Effector memory CD4-positive, alpha-beta T cell (primary cell): Measurements from ENCODE around the gene SH3BP2.
"Not testable (repeated sequence)": the region's sequence is repeated elsewhere in the genome, so short reads cannot be mapped to it uniquely, and the experiment has no call there.

Experiments
- DNase-seq, 3 donors: peaks; one replicate each; pipeline ENCODE4 v3.0.0-alpha.2; 2020
- H3K27ac ChIP-seq: 2 replicates; pipeline ENCODE4 v1.7.0; 2013; ENCODE audit warnings: mild to moderate bottlenecking, low read length, moderate library complexity; ENCODE audit not compliant: insufficient read depth, poor library complexity, severe bottlenecking
- H3K27me3 ChIP-seq: replicated peaks from 2 replicates; pipeline ENCODE4 v1.7.0; 2013; ENCODE audit warnings: mild to moderate bottlenecking, low read length; ENCODE audit not compliant: insufficient read depth, control insufficient read depth, poor library complexity, severe bottlenecking
- H3K36me3 ChIP-seq: 2 replicates; pipeline ENCODE4 v1.7.0; 2013; ENCODE audit warnings: mild to moderate bottlenecking, low read length, moderate library complexity; ENCODE audit not compliant: control insufficient read depth, insufficient read depth
- H3K4me1 ChIP-seq: 2 replicates; pipeline ENCODE4 v1.7.0; 2013; ENCODE audit warnings: low read length, mild to moderate bottlenecking; ENCODE audit not compliant: control insufficient read depth, insufficient read depth, poor library complexity, severe bottlenecking
- H3K4me3 ChIP-seq: 2 replicates; pipeline ENCODE4 v1.7.0; 2013; ENCODE audit warnings: low read length, low read depth, mild to moderate bottlenecking; ENCODE audit not compliant: insufficient read depth, poor library complexity, severe bottlenecking
- H3K9me3 ChIP-seq: 2 replicates; pipeline ENCODE4 v1.7.0; 2013; ENCODE audit warnings: mild to moderate bottlenecking, low read length, moderate library complexity; ENCODE audit not compliant: control insufficient read depth

The SH3BP2 gene

DNA sequence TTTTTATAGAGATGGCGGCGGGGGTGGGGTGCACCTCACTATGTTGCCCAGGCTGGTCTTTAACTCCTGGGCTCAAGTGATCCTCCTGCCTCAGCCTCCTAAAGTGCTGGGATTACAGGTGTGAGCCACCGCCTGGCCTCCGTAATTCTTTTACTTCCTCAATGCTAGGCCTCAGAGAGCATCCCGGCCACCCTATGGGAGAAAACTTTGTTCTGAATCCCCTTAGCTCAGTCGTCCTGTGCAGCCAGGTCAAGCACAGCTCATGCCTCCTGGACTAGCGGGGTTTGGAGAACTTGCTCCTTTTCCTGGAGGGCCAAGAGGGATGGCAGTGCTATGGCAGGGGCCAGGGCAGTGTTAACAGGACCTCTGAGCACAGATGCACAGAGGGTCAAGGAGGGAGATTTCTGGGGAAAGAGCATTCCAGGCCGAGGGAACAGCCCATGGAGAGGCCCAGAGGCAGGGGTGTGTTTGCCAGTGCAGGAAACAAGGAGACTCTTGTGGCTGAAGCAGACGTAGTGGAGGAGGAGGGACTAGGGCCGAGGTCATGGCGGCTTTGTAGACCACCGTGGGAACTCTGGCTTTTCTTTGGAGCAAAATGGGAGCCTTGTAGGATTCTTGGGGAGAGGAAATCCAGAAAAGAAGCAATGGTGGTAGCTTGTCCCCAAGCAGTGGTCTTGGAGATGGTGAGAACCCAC lies 26.9 kb upstream of the SH3BP2 start:
- H3K36me3 ChIP-seq, result no peaks in the 10 kb centered on the region
- H3K4me3 ChIP-seq, result no peak overlapping the region
- H3K27ac ChIP-seq, result no peak overlapping the region
- no peaks in the 10 kb centered on the region for H3K9me3 ChIP-seq
- H3K27me3 ChIP-seq, result no peaks in the 10 kb centered on the region
- DNase-seq, result no peak
- H3K4me1 ChIP-seq, result no peaks in the 10 kb centered on the region

DNA sequence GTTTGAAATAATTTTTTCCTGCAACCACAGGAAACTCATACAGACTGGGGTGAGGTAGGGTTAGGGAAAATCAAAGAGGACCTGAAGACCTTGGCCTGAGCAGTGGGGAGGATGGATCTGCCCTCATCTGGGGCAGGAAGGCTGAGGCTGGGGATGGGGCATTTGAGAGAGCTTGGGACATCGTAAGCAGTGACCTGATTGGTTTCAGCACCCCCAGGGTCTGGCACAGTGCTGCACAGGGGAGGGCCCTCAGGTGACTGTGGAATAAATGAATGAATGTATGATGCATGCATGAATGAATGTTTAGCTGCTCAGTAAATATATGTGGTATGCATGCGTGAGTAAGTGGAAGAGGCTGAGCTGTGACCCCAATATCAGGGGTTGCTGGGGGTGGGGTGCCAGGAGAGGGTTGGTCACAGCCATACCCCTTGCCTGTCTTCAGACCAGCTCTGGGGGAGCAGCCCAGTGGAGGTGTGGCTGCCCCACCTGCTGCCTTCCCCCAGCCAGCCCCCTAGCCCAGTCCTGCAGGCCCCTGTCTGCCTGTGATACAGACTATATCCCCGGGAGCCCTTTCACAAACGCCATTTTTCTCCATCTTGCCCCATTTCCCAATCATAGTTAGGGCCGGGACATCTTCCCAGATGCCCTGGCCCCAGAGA lies 25.7 kb upstream of the SH3BP2 start:
- Histone ChIP-seq H3K4me3 (no peak overlapping the region), H3K27ac (no peak overlapping the region), H3K36me3 (no peaks in the 10 kb centered on the region), H3K9me3 (no peaks in the 10 kb centered on the region), H3K27me3 (no peaks in the 10 kb centered on the region), H3K4me1 (no peaks in the 10 kb centered on the region)
- DNase-seq, result no peak

DNA sequence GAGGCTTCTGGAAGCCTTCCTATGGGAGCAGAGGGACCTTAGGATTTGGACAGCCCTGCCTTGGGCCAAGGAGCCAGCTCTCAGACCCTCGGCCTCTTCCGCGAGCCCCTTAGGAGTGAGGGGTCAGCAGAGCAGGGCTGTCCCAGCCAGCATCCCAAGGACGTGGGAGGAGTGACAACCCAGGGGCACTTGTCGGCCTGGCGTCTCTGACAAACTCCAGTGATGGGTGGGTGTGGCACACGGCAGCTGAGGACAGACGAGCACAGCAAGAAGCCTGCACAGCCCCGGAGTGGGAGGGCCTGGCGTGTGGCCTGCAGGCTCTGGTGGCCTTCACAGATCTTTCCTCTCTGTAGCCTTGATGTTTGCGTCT lies 25.2 kb upstream of the SH3BP2 start:
- Histone ChIP-seq H3K4me1 (no peaks in the 10 kb centered on the region), H3K9me3 (no peaks in the 10 kb centered on the region), H3K27me3 (no peaks in the 10 kb centered on the region), H3K4me3 (no peak overlapping the region), H3K36me3 (no peaks in the 10 kb centered on the region), H3K27ac (no peak overlapping the region)
- no peak for DNase-seq

DNA sequence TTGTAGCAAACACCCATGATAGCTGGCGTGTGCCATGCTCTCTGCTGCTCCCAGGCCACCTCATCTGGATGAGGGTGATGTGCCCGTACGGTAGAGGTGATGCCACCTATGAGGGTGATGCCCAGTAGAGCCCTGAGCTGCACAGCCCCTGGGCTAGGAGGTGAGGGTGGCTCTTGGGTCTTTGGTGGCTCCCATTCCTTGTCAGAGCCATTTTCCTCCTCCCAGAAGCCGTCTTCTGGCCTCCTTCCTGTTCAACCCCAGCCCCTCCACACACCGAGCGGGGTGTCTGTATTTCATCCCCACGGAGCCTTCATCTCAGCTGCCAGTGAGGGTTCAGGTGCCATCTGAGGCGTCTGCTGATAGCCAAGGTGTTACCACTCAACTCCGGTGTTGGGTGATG lies 24.8 kb upstream of the SH3BP2 start:
- Histone ChIP-seq H3K4me3 (no peak overlapping the region), H3K27ac (no peak overlapping the region), H3K9me3 (no peaks in the 10 kb centered on the region), H3K27me3 (no peaks in the 10 kb centered on the region), H3K4me1 (no peaks in the 10 kb centered on the region), H3K36me3 (no peaks in the 10 kb centered on the region)
- DNase-seq, result no peak

DNA sequence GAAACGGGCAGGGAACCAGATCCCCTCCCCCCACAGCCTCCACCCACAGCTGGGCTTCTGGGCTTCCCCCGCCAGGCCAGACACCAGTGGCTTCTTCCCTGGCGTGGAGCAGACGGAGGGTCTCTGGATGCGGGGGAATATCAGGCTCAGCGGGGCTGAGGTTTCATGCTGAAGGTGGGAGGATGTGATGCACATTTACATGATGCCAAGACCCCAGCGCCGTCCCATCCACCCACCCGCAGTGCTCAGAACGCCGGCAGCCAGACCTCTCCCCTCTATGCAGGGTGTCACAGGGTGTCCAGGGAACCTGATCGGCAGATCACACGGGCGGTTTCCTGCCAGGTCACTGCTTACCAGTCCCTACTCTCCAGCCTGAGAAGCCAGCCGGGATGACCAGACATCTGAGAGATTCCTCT lies 24.0 kb upstream of the SH3BP2 start:
- no peak overlapping the region for H3K27ac ChIP-seq
- no peaks in the 10 kb centered on the region for H3K4me1 ChIP-seq
- no peak for DNase-seq
- H3K4me3 ChIP-seq, result no peak overlapping the region
- no peaks in the 10 kb centered on the region for H3K36me3 ChIP-seq
- no peaks in the 10 kb centered on the region for H3K27me3 ChIP-seq
- H3K9me3 ChIP-seq, result no peaks in the 10 kb centered on the region

DNA sequence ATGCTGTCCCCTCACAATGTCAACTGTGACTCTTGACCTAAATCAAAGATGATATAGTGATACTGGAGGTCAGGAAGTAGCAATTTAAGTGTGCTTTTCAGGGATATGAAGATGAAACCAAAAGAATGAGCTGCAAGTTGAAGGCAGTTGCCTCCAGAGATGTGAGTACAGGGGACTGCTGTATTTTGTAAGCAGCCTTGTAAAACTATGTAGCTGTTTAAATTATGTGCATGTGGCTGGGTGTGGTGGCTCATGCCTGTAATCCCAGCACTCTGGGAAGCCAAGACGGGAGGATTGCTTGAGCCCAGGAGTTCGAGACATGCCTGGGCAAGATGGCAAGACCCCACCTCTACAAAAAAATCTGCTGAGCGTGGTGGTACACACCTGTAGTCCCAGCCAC lies 21.6 kb upstream of the SH3BP2 start:
- Histone ChIP-seq H3K9me3 (no peaks in the 10 kb centered on the region), H3K4me1 (no peaks in the 10 kb centered on the region), H3K27ac (no peak overlapping the region), H3K4me3 (no peak overlapping the region), H3K36me3 (no peaks in the 10 kb centered on the region), H3K27me3 (no peaks in the 10 kb centered on the region)
- no peak for DNase-seq

DNA sequence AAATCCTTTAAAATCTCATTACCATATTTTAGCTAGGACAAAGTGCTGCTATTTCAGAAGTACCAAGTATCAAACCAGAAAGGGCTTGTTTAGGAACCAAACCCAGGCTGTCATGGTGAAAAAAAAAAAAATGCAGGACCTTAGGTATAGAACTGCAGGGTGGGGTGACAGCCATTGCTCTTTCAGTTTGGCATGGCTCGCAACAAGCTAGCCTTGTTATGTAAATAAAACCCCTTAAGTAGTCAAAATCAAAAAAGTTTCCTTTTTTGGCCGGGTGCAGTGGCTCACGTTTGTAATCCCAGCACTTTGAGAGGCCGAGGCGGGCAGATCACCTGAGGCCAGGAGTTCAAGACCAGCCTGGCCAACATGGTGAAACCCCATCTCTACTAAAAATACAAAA lies 12.2 kb upstream of the SH3BP2 start:
- not testable (repeated sequence) for H3K36me3 ChIP-seq, H3K27me3 ChIP-seq, H3K9me3 ChIP-seq, H3K27ac ChIP-seq, H3K4me3 ChIP-seq, H3K4me1 ChIP-seq, DNase-seq

DNA sequence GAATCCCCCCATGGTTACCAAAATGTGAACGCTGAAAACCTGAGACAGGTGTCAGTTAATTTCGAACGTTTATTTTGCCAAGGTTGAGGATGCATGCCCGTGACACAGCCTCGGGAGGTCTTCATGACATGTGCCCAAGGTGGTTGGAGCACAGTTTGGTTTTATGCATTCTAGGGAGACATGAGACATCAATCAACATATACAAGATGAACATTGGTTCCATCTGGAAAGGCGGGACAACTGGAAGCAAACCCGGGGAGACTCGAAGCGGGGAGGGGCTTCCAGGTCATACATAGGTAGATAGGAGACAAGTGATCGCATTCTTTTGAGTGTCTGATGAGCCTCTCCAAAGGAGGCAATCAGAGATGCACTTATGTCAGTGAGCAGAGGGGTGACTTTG lies 11.0 kb upstream of the SH3BP2 start:
- Histone ChIP-seq H3K27ac (no peak overlapping the region), H3K36me3 (no peaks in the 10 kb centered on the region), H3K27me3 (no peaks in the 10 kb centered on the region), H3K4me1 (peaks cover 14% of the 10 kb centered on the region), H3K9me3 (no peaks in the 10 kb centered on the region), H3K4me3 (no peak overlapping the region)
- DNase-seq, result no peak

DNA sequence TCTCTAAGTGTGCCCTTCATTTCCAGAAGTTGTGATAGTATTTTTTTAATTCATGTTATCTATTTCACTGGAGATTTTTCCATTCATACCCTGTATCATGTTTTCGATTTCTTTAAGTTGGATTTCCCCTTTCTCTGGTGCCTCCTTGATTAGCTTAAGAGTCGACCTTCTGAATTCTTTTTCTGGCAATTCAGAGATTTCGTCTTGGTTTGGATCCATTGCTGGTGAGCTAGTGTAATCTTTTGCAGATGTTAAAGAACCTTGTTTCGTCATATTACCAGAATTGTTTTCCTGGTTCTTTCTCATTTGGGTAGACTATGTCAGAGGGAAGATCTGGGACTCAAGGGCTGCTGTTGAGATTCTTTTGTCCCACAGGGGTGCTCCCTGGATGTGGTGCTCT lies 9.1 kb upstream of the SH3BP2 start:
- H3K27ac ChIP-seq, result no peak overlapping the region
- H3K4me1 ChIP-seq, result peaks cover 33% of the 10 kb centered on the region
- no peak for DNase-seq

DNA sequence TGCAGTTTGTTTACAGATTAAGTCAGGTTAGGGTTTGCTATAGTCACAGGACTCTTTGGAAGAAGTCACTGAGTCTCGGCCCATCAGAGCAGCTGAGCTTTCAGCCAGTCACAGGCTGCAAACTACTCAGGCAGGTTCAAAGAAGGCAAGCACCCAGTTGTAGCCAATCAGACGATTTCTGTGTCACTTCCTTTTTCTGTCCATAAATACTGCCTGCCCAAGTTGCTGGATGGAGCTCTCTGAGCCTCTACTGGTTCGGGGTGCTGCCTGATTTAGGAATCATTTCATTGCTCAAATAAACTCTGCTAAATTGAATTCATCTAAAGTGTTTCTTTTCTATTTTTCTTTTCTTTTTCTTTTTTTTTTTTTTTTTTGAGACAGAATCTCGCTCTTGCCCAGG lies 7.3 kb upstream of the SH3BP2 start:
- no peaks in the 10 kb centered on the region for H3K27me3 ChIP-seq
- H3K27ac ChIP-seq, result peak overlapping the region; percentile 76
- H3K9me3 ChIP-seq, result no peaks in the 10 kb centered on the region
- no peak overlapping the region for H3K4me3 ChIP-seq
- no peak for DNase-seq
- H3K36me3 ChIP-seq, result no peaks in the 10 kb centered on the region
- H3K4me1 ChIP-seq, result peaks cover 34% of the 10 kb centered on the region

More for the DNA sequence above, 9.1 kb upstream of the SH3BP2 start:
- Histone ChIP-seq H3K36me3 (no peaks in the 10 kb centered on the region), H3K4me3 (no peak overlapping the region), H3K9me3 (no peaks in the 10 kb centered on the region), H3K27me3 (no peaks in the 10 kb centered on the region)
